ENCODE results near the gene LHX3.
"Not testable (repeated sequence)": the region's sequence is repeated elsewhere in the genome, so short reads cannot be mapped to it uniquely, and the experiment has no call there.

LHX3 gene

GRCh38 chr9:136151848-136152542, 52.9 kb downstream of the LHX3 start:
- no peak for DNase-seq

- DNase-seq: no peak
These were observed 53.6 kb downstream of the LHX3 start for GRCh38 chr9:136151214-136151804.

- DNase-seq: not testable (repeated sequence)
These were observed 54.2 kb downstream of the LHX3 start for GRCh38 chr9:136150664-136151213.

DNA sequence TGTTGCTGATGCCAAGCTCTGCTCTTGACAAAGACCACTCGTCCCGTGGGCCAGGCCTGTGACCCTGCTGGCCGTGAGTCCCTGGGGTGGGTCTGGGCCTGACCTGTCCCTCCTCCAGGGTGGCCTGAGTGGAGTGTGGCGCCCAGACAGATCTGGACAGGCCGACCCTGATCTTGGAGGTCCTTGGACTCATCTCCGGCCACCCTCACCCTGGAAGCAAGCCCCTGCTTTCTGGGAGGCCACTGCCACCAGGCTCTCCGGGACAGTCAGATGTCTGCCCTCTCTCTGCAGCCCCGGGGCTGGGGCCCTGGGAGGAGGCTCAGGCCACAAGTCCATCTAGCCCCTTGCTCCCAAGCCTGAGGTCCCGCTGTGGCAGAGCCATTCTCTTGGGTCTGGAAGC, 55.1 kb downstream of the LHX3 start:
- no peak for DNase-seq

GRCh38 chr9:136149337-136149736, 55.6 kb downstream of the LHX3 start:
- no peak for DNase-seq

DNA sequence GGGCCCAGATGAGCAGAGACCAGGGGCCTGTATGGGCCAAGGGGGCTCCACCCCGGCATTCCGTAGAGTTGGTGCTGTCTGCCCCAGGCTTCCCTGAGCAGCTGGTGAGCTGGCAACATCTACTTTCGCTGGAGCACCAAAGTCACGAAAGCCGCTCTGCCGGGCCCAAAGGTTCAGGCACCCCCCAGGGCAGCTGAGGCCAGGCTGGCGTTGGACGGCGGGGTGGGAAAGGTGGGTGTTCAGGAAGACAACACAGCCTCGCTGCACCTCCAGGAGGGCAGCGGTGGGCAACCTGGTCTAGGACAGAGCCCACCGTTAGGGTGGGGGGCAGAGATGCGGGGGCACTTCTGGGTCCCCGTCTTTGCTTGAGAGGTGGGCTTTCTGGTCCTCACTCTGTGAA, 56.2 kb downstream of the LHX3 start:
- no peak for DNase-seq

DNA sequence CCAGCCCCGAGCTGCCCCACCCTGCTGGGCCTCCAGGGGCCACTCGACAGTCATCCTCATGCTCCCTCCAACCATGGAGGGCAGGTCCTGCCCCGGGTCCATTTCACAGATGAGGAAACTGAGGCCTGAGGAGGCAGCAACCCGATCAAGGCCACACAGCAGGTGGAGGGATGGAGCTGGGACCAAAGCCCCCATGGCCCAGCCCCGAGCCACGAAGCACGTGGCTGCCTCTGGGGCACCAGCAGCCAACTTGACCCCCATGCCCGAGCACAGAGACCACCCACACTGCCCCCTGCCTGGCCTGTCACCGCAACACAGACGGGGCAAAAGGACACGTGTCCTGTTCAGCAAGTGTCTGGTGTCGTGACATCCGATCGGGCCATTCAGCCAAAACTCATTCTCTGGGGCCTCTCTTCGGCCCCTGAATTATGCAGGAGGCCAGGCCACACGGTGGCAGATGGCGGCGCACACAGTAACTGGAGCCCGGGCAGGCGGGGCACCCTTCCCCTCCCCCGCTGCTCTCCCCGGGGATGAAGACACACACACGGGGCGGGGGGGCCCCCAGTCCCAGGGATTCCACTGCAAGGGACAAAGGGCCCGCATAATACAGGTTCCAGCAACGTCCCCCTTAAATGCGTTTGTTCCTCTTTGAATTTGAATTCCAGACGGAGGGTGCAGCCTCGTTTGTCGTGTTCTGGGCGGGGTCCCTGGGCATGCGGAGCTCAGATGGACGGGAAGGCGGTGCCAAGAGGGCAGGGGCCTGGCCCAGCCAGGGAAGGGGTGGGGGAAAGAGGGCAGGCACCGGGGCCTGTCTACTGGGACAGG, 56.8 kb downstream of the LHX3 start:
- DNase-seq: no peak

- no peak for DNase-seq
These were observed 57.7 kb downstream of the LHX3 start for GRCh38 chr9:136147038-136147889.
